DMS 273 (cell line): Measurements from ENCODE around the gene MYZAP.

Experiments
- DNase-seq: peaks from one replicate; lab custom pipeline; 2025; ENCODE audit not compliant: unreplicated experiment; lab: John Stamatoyannopoulos, UW

The MYZAP gene

DNA sequence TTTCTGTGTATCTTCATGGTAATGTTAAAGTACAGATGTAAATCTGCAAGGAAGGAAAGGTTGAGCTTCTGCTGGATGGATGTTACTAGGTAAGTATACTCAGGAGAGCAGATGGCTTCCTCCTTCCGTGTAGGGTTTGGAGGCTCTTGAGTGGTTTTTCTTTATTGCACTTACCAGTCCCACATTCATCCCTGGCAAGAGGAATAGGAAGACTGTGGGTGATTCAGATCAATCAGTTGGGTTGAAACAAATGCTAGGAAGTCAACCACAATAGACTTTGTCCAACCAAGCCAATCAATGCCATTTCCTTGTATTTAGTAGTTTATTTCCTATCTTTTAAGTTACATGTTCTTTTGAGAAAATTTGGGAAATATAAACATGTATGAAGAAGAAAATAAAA, 26.6 kb downstream of the MYZAP start:
- DNase-seq, result no peak

DNA sequence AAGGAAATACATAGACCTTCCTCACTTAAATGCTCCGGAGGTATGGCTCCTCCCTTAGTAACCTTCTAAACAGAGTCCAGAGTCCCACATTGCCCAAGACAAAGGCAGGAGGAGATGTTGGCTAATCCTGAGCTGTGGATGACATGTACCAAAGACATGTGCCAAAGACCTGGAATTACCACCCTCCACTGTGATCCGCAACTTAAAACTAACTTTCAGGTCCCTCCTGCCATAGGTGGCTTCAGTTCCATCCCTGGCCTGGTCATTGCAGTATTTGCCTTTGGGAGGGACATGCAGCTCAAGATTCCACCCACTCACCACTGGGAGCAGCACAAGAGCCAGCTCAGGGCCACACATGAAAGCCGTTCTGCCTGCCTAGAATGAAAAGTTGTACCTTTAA, 28.0 kb downstream of the MYZAP start:
- DNase-seq, result no peak

DNA sequence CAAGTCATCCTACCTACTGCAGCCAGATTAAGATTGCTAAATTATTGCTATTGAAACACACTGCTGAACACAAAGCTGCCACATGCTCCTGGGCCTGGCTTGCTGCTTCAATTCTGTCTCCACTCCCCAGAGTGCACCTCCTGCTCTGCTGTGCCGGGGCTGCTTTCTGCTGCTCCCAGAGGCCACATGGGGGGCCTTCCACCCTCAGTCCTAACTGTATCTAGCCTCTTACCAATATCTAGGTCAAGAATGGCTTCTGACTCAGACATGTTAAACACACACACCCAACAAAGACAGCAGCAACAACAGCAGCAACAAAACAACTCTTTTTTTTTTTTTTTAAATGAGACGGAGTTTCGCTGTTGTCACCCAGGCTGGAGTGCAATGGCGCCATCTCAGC, 33.0 kb downstream of the MYZAP start:
- DNase-seq, result no peak

DNA sequence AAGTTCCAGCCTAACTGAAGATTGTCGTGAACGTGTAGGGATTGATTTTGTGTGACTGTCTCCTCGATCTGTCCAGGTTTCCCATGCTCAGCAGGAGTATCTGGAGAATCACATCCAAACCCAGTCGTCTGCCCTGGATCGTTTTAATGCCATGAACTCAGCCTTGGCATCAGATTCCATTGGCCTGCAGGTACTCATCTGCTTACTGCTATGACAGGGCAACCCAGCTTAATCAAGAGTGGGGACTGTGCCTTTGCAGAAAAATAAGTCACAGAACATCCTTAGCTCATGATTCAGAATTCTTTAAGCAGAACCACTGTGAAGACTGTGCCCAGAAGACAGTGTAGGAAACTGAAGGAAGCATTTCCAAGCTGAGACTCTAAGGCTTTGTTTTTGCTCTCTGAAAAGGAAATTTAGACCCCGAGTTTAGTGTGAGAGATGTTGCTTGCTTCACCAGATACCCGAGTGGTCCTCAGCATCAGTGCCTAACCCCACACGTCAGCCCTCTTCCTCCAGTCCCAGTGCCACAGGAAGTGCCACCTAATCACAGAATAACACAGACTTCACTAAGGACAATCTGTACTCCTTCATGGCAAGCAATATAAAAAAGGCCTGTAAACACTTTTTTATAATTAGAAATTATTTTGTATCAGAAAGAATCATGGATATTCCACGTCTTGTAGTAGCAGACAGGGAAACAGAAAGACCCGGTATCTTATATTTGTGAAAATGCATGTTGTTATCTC, 34.2 kb downstream of the MYZAP start:
- DNase-seq, result no peak

DNA sequence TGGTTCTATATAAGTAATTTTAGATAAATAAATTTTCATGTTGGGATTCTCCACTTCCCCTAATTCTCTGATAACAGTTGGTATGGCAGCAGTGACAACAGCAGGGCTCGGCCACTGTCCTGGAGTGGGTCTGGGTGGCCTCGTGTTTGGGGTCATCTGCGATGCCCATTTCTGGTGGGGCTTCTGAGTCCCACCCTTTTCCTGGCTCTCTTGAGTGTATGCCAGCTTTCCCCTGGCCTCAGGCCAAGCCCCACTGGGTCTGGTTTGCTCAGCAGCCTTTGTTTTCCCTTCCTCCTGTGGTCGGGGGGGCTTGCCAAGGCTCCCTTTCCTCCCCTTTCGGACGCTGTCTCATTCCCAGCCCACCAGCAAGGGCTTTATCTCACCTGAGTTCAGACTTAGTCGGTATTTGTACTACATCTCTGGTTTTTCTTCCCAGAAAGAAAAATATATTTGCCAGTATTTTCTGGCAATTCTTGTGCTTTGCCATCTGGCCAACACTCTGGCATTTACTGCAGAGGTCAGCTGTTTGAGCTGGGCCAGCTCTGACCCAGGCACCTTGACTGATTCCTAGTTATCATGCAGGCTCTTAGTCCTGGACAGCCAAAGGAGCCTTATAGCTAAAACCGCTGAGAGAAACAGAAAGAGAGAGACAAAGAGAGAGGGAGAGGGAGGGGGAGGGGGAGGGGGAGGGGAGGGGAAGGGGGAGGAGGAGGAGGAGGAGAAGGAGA, 35.2 kb downstream of the MYZAP start:
- DNase-seq, result peak; percentile 37

DNA sequence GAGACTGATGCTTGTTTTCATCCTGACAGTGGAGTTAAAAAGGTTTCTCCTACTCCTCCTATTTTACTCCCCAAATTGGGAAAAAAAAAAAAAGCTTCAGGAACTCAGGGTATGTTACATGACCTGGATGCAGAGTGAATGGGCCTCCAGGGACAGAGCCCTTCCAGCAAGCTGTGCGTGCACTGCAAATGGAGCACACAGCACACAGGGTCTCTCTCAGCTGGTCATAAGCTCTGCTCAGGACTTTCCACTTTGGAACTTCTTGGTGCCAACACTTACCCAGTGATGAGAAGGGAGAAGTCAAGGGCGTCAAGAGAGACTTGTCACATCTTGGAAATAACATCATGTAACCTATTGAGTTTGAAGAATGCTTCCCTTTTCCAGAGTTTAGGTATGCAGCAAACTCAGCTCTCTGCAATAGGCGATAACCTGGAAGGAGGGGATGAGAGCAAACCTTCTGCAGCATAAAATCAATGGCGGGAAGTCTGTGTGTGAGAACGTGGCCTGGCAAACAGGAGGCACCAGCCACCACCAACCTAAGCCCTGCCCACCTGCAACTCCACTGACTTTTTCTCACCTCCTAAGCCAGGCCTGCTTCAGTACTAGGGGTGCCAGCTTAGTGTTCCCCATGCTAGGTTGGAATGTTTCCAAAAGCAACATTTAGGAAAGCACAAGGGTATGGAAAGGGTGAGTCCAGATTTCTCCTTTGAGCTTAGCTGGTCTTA, 39.8 kb downstream of the MYZAP start:
- no peak for DNase-seq

DNA sequence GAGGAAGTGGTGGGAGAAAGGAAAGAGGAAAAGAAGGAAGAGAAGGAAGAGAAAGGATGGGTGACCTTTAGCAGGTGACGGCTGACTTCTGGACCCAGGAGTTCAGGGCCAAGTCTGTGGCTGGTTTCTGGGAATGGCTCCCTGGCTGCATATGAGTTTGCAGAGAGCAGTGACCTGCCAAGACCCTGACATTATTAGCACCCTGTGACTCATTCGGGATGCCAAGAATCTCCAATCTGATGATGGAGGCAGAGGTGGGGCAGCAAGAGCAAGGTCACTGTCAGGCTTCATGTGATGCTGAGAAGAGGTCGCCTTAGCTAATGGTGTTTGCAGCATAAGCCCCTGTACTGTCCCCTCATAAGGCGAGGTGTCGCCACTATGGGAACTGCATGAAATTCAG, 42.6 kb downstream of the MYZAP start:
- no peak for DNase-seq

DNA sequence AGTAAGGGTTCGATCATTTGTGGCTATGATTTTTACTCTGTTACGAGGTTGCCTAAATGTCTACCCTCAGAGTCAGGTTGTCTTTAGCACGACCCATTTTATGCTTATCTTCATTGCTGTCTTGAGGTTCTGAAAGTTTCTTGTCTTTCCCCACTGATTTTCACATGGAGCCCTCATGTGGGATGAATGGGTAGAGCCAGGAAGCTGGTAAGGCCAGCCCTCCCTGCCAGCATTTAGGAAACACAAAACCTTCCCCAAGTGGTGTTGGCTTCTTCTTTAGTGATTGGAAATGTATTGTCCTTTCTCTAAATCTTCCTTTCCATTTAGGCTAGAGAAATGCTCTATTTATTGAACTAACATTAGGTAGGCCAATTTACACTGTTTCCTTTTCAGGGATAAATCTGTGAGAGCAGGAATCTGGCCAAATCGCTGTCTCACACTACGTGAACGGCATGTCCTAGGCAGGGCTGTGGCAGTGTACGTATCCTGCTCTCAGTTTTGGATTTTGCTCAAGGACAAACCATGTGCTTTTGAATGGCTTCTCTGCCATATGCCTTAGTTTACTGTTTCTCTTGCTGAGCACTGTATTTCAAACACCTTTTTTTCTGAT, 43.7 kb downstream of the MYZAP start:
- no peak for DNase-seq

DNA sequence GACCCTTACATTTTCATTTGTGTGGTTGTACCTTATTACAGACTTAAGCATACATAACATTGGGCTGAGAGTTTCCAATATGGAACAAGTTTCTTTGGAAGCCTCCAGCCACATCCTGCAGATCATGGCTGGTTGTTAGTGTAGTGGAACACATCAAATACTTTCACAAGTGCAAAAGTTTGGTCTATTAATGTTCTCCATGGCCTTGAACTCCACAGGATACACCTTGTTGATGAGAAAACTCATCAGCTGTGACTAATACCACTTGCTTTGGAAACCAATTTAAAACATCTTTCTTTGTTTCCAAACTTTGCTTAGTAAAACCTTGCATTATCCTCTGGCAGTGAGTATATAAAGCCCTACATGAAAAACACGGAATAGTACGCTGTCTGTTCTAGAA, 46.1 kb downstream of the MYZAP start:
- no peak for DNase-seq

DNA sequence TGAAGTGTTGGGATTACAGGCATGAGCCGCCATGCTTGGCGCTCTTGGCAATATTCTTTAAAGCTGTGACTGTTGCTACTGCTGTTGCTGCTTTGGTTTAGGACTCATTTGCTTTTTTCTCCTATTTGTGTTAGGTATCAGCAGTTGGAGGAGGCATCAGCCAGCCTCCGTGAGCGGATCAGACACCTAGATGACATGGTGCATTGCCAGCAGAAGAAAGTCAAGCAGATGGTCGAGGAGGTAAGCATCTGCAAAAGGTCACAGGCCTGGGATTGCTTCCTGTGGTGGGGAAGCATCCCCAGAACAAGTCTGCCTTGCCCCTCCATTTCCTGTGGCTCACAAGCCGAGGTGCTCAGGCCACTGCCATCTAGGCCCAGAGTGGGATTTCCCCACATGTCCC, 47.6 kb downstream of the MYZAP start:
- no peak for DNase-seq

DNA sequence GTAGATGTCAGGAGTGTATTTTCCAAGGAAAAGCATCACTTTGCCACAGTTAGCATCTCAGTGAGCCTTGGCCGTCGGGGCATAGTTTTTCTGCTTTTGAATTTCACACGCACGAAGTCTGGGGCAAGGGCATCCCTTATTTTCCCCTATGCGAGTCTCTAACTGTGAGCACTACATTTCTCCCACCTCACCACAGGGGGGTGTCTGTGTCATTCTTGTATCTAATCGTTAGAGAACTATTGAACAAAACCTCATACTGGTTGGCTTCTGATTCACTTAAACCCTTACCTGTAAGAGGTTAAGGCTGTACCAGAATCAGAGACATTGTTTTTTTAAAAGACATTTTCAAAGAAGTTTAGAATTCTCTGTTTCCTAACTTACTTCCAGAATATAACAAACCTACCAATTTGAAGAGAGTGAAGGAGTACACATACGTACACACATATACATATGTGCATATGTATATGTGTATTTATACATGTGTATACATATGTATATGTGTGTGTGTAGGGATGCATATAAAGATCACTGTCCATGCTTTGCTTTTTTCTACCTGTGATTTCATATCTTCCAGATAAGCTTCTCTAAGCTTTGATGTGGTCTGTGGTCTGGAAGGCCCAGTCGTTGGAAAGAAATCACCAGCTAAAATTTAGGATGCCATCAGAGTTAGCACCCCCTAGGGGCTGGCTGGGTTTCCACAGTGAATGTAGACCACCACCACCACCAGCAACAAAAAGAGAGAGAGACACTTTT, 49.4 kb downstream of the MYZAP start:
- DNase-seq, result peak; percentile 17

DNA sequence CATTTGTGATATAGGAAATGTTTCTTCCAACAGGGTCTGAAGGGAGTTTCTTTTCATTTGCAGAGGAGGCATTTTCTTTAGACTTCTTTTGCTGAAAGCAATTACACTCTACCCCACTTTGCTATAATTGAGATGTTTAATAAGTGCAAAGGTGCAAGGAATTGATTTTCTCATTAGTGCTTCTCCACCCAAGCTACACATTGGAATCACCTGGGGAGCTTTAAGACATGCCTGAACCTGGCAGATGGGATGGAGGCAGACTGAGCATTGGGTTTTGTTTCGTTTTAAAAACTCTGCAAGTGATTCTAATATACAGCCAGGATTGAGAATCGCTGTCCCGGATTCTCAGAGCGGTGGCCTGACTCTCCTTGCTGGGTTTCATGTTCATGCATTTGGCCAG, 52.1 kb downstream of the MYZAP start:
- no peak for DNase-seq

DNA sequence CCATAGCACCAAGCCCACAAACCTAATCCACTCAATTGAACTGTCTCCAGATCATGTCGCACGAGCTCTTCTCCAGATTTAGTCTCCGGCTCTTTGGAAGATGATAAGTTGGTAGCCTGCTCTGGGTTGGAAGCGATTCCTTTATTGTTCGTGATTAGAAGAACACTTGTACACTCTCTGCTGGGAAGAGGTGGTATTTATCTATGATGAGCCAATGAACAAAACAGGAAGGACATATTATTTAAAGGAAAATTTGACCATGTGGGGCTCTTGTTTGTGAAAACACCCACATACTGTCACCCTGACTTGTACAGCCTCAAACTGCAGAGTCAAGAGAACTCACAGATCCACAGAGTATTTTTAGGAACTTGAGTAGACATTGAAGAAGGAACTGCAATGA, 54.4 kb downstream of the MYZAP start:
- DNase-seq, result no peak

DNA sequence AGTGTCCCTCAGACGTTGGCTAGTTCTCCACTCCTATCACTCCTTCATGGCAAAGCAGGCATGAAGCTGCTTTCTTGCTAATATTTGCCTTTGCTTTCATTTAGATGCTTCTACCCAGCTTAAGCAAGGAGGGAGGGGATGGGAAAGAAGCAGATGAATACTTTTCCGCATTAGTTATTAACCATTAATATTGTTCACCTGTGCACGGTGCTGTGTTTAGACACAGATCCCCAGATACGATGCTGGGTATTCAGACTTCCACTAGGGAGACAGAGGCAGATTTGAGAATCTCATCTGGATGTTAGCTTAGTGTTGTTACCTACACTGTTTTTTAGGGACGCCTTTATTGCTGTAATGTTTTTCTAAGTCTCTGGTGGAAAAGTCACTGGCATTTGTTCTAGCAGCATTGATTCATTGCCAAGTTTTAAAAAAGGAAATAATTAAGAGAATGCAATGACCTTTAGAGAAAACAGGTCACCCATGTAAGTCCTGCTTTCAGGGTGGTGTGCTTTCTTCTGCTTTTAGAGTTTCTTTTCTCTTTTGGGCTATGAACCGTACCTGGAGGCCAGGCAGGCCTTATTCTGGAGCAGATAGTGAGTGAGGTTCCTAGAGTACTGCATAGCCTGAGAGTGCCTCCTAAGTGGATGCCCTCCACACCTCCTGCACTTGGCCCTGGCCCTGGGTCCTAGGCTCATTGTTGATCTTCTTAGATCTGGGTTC, 55.5 kb downstream of the MYZAP start:
- no peak for DNase-seq

DNA sequence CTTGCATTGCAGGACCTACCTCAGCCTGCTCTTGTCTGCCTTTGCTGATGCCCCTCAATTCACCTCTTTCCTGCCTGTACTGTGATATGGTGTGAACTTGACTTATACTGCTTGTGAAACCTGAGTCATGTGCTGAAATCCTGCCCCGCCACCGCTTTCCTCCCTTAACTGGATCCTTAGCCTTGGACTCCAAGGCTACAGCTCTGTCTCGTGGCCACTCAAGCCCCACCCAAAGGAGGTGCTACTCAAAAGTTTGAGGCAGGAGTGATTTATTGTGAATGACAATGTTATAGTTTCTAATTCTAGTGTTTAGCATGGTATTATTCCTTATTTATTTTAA, 56.1 kb downstream of the MYZAP start:
- no peak for DNase-seq

DNA sequence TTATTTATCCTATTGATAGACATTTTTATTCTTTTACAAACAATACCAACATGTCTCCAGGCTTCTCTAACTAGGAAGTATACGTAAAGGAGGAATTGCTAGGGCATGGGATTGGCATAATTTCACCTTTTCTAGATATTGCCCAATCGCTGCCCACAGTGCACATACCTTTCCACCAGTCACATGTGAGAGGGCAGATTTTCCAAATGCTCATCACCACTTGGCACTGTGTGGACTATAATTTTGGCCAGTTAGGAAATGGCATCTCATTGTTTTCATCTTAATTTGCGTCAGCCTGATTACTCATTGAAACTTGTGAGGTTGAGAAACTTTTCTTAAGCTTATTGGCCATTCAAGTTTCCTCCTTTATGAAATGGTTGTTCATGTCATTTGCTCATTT, 57.4 kb downstream of the MYZAP start:
- no peak for DNase-seq

DNA sequence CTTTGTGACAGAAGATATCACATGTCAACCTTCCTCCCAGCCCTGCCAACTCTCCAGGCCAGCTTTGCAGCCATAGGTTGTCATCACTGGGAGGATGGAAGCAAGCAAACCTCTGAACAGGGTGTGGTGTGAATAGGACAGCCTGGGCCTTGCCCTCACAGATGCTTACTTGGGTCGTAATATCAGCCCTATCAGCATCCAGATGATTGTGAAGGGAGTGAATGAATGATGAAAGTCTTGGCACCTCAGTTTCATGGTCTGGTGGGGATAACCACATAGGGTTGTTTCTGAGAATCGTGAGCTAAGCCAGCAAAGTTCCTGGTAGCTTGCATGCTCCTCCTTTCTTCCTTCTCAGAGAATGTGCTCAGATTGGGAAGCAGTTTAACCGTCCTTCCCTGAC, 59.7 kb downstream of the MYZAP start:
- DNase-seq, result no peak

DNA sequence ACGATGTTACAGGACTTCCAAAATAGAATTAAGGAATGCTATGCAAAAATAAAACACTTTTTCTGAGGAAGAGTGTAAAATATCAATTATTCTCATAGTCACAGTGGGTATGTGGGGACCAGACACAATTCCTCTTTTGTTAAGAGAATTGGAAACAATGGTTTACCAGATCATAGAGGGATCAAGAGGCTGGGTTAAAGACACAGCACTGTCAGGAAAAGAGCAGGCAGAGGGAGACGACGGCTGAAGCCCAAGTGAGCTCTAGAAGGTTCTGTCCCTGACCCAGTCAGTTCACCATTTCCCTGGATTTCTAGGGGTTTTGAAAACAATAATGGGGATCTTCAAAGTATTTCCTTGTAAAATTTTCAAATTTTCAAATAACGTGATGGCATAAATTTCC, 60.8 kb downstream of the MYZAP start:
- no peak for DNase-seq

DNA sequence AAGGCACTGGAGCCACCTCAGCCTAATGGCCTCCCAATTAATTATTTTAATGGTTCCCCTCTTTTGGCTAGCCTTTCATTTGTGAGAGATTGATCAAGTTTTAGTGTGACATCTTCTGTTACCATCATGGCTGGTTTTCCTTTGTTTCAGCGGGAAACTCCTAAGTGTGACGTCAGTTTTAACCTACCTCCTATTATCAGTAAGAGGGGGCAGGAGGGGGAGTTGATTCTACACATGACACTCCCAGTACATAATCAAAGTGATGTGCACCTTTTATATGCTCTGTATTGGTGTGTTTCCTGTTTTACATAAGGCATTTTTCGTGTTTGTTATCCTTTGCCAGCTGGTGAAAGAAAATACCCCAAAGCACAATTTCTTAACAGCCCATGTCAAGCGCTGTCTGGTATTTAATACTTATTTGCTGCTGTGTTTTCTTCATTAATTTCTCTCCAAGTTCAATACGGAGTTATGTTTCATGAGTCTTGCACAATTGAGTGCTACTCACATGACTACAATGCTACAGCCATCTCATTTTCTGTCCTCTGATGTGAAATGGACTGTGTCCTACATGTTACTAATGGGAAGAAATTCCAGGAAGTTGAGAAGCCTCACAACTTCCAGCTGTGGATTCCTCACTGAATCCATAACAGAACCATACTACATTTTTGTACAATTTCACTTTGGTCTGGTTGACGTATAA, 62.6 kb downstream of the MYZAP start:
- DNase-seq, result no peak

DNA sequence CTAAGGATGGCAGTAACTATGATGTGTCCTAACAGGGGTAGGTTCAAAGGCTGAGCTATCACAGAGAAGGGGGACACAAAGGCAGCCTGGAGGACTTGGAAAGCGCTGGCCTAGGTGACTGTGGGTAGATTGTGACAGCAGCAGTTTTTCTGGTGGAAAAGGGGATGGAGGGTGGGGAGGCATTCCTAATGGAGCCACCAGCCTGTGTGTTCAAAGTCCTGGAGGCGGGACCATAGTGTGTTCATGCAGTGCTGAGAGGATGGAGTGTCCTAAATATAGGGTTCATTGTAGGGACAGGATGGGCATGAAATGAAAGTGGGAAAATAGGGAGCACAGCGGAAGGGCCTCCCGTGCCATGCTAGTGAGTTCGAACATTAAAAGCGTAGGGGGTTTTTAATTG, 63.3 kb downstream of the MYZAP start:
- DNase-seq, result no peak
